HL-60 (cell line): ENCODE measurements around the gene OR5AL1.
"Not testable (repeated sequence)": the region's sequence is repeated elsewhere in the genome, so short reads cannot be mapped to it uniquely, and the experiment has no call there.

Source experiments
- DNase-seq, 2 experiments: peaks; one replicate each; pipeline ENCODE4 v3.0.0-alpha.2; 2010 to 2020; ENCODE audit warnings: low read depth in 1 of 2, low spot score in 1 of 2
- H3K27ac ChIP-seq: fragments of 250-450 bp; sonication (Bioruptor Pico); replicated peaks from 2 replicates; pipeline ENCODE4 v1.5.1; 2020; ENCODE audit warnings: mild to moderate bottlenecking, moderate library complexity
- H3K27me3 ChIP-seq: fragments of 250-450 bp; sonication (Bioruptor Pico); 2 replicates; pipeline ENCODE4 v1.5.1; 2021; ENCODE audit warnings: mild to moderate bottlenecking, moderate library complexity; ENCODE audit not compliant: insufficient read depth, poor library complexity, severe bottlenecking
- H3K4me3 ChIP-seq: replicated peaks from 2 replicates; pipeline ENCODE4 v1.5.1; 2011; ENCODE audit warnings: mild to moderate bottlenecking, control low read depth, low read length; ENCODE audit not compliant: insufficient read depth
- CTCF ChIP-seq: IDR thresholded peaks from one replicate; pipeline ENCODE4 v1.5.1; 2011; ENCODE audit warnings: low read length, control low read depth, inconsistent platforms; ENCODE audit not compliant: insufficient read depth
- GABPA ChIP-seq: IDR thresholded peaks from 2 replicates; pipeline ENCODE4 v1.6.1; 2012; ENCODE audit warnings: low read depth
- POLR2AphosphoS5 ChIP-seq: IDR thresholded peaks from 2 replicates; pipeline ENCODE4 v1.6.1; 2012; ENCODE audit warnings: low read depth
- REST ChIP-seq: IDR thresholded peaks from 2 replicates; pipeline ENCODE4 v1.6.1; 2012; ENCODE audit warnings: low read depth; ENCODE audit not compliant: insufficient replicate concordance
- SPI1 ChIP-seq: IDR thresholded peaks from 2 replicates; pipeline ENCODE4 v1.6.1; 2012; ENCODE audit warnings: low read depth, mild to moderate bottlenecking, borderline replicate concordance

Gene OR5AL1

GRCh38 chr11:56394381-56394780, 18.1 kb upstream of the OR5AL1 start:
- Histone ChIP-seq H3K27ac (no peak overlapping the region), H3K27me3 (no peaks in the 10 kb centered on the region), H3K4me3 (no peak overlapping the region)
- DNase-seq = no peak
- no peak for TF ChIP-seq SPI1
- no peak for TF ChIP-seq REST
- no peak for TF ChIP-seq POLR2AphosphoS5
- no peak for TF ChIP-seq GABPA
- no peak for TF ChIP-seq CTCF

- TF ChIP-seq REST (no peak), SPI1 (no peak), GABPA (no peak), POLR2AphosphoS5 (no peak), CTCF (no peak)
- DNase-seq = no peak
- Histone ChIP-seq H3K27me3 (no peaks in the 10 kb centered on the region), H3K4me3 (no peak overlapping the region), H3K27ac (no peak overlapping the region)
These were observed 16.4 kb upstream of the OR5AL1 start for GRCh38 chr11:56396047-56396446.

GRCh38 chr11:56401858-56402461, 10.5 kb upstream of the OR5AL1 start:
- not testable (repeated sequence) for H3K4me3 ChIP-seq, H3K27me3 ChIP-seq, DNase-seq, H3K27ac ChIP-seq

GRCh38 chr11:56404393-56404792, 8.1 kb upstream of the OR5AL1 start:
- no peaks in the 10 kb centered on the region for H3K27me3 ChIP-seq
- H3K27ac ChIP-seq = no peak overlapping the region
- no peak overlapping the region for H3K4me3 ChIP-seq
- TF ChIP-seq POLR2AphosphoS5 = no peak
- no peak for TF ChIP-seq CTCF
- no peak for TF ChIP-seq SPI1
- TF ChIP-seq GABPA = no peak
- TF ChIP-seq REST = no peak
- no peak for DNase-seq
